Medulla oblongata (tissue), 1 donor: Measurements from ENCODE around the gene FTO.

Source experiments
- DNase-seq: peaks from one replicate; pipeline ENCODE4 v3.0.0-alpha.2; 2015; ENCODE audit errors: extremely low spot score

FTO gene

DNA sequence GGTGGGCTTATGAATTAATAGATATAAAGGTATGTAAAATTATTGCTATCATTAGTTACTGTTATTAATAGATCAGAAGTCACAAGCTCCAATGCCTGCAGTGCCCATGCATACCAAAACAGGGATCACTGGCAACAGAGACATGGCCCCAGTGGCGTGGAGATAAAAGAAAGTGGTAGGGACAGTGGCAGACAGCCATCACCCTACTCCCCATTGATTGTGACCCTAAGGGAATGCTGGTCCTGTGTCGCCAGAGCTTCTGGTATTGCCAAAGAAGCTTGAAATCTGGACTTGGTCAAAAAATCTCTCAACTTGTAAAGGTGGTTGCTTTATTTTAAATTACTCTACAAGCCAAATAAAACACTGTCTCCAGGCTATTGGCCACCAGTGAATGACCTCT, 303.5 kb downstream of the FTO start:
- no peak for DNase-seq

DNA sequence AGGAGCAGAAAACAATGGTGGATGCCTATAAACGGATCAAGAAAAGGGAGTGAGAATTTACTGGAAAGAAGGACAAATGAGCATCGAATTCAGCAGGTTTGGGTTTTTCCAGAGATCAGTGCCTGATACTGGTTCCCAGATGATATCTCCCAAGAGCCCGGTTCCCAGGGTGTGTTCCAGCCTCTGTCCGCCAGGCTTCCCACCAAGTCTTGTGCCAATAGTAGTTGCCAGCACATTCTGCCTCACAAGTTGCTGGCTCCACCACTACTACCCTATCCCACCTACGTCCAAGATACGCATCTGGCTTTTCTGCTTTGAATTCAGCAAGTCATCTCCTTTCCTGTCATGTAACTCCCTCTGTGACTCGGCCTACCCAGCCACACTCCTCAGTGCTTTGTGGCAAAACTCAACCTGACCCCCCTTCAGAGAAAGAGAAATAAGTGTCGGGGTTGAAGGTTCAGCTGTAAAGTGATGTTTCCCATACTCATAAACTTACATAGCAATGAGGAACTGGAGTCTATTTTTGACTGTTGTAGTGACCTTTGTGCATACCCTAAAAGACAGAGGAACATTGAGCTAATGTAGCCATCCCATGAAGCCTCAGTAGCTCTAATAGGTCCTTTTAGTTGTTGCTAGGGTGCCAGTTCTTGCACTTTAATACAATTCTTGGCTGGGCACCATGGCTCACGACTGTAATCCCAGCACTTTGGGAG, 305.7 kb downstream of the FTO start:
- DNase-seq: no peak

DNA sequence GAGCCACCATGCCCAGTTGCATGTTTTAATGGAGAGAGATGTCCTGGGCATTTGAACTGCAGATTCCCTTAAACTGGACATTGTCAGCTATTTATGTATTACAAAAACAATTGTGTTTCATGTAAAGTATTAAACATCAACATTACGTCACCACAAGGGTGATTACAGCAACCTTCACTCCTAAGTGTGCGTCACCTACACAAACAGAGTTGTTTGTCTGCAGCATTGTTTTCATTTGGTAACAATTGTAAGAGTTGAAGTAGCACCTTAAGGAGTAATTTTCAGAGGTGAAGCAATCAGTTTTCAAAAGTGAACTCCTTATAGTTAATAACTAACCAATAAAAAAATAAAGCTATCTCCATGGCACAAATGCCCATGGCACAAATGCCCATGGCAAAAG, 311.2 kb downstream of the FTO start:
- DNase-seq: no peak

DNA sequence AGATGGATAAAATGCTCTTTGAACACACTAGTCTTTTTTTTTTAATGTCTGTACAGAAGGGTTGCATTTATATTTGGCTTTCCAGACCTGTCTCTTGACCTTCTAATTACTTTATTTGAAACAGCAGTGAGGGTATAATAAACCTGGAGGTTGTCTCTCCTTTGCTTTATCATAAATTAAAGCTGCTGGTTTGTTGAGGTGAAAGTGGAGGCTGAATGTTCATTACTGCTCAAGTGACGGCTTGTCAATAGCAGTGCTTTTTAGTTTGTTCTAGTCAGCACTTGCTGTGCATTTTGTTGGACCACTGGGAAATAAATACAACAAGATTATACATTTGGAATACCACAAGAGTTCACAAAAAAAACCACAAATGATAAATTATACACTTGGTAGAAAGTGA, 318.4 kb downstream of the FTO start:
- DNase-seq: no peak

DNA sequence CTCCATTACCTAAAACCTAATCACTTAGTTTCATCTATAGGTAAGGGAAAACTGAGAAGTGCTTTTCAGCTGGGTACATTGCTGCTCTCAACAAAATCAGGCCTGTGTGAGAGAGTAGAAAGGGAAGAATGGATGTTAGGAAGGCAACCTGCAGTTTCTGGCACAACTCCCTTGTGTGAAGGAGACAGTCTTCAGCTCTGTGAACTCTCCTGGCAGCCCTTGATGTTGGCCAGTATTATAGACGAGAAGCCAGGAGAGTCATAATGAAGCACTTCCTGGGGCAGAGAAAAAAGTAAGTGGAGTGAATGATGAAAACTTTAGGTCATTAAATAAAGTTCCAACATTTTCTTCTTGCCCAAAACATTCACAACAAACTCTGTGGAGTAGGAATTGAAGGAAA, 322.5 kb downstream of the FTO start:
- peak; percentile 74 for DNase-seq

DNA sequence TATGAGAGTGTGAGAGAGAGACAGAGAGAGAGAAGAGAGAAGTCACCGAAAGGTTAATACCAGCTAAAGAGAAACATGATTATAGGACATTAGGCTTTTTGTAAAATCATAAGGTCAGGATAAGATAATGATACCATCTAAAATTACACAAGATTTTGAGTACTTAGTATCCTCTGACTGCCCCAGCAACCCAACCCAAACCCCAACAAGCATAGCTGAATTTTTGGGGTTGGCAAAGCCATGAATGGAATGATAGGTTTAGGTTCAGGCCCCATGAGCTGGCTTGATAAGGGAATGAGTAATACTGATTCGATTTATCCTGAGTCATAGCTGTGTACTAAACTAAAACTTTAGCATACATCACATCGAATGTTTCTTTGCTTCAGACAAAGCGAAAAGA, 323.1 kb downstream of the FTO start:
- no peak for DNase-seq

DNA sequence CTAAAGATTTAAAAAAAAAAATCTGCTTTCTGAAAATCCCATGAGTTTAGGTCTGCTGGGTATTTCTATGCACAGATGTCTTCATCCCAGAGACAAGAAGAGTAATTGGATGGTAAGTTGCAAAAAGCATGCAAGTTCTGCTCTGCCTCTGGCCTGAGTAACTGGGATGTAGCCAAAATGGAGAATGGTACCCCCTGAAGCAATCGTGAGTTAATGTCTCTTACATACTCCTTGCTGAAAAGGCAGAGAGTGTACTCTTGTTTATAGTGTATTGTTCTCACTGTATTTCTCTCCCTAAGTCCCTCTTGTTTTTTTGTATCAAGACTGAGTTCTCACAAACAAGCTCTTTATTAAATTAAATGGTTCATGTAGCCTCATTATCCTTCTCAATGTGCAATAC, 323.6 kb downstream of the FTO start:
- no peak for DNase-seq

DNA sequence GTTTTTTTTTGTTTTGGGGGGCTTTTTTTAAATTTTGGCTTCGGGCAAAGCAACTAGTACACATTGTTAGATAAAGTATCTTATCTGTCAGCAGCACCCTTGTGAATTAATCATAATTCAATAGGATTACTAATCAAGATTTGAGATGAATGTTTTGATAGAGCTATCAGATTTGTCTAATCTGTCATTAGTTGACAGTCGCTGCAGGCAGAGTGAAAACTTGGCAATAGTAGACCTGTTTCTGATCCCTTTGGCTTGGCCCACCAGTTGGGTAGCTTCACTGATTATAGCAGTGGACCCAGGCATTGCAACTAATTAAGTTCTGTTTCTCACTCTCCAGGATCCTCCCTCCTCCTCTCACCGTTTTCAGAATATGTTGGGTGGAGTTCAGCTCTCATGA, 324.0 kb downstream of the FTO start:
- DNase-seq: no peak

DNA sequence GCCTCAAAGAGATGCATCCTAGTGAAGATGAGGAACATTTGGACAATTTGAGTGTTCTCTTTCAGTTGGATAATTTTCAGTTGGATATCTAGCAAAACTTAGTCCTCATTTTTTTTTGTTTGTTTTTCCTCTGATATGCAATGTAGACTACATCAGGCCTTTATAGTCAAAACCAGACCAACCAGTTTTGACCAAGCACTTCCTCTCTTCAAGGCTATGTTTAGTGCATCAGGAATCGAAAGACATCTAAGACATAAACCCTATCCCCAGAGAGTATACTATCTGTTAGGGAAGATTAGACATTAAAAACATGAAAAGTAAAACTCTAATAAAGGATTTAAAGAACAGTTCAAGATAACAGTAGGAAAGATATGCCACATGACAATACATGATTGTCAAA, 326.5 kb downstream of the FTO start:
- no peak for DNase-seq

DNA sequence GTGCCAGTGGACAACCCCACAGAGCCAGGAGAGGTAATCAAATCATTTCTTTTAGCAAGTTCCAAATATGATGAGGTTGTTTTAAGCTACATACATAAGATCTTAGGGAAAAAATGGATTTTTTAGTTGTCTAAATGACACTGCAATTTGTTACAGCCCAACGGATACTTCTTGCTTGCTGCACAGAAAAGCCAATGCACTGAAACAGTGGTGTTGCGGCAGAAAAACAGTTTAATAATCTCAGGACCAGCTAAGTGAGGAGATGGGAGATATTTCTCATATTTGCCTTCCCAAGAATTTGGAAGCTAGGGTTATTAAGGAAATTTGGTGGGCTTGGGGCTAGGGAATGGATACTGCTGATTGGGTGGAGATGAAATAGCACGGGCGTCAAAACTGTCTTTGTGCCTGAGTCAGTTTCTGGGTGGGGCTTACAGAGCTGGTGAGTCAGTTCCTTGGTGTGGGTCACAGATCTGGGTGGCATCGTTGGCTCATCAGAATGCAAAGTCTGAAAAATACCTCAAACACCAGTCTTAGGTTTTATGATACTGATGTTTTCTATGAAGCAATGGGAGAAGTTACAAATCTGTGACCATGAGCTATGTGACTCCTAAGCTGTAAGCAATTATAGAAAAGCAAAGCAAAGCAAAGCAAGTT, 327.3 kb downstream of the FTO start:
- no peak for DNase-seq

DNA sequence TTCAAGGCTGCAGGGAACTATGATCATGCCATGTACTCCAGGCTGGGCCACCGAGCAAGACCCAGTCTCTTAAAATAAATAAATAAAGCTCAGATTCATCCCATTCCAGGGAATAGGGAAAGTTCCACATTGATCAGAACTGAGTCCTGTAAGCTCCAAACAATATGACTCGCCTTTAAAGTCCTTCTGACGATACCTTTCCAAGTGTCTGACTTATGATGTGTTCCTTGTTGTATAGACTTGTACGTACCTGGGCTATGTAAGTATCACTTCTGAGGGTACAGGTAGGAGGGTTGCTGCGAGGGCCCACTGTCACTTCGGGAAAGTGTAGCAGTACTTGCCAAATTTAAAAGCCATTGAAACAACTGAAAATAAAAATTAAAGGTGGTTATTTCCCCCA, 329.8 kb downstream of the FTO start:
- DNase-seq: no peak

DNA sequence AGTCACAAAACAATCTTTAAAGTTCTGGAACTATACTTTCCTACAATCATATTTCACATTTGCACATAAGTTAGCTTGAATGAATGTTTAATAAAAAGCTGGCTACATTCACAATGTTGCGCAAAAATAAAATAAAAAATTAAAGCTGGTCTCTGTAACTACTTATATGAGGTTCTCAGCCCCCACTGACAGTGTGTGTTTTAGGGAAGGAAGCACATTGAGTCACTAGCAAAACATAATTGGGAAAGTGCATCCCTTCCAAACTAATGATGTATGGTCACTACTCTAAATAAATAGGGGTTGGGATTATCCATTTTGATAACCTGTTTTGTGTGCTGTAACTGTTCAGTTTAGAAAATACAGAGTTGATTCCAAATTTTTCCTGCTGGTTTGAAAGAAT, 330.7 kb downstream of the FTO start:
- no peak for DNase-seq

DNA sequence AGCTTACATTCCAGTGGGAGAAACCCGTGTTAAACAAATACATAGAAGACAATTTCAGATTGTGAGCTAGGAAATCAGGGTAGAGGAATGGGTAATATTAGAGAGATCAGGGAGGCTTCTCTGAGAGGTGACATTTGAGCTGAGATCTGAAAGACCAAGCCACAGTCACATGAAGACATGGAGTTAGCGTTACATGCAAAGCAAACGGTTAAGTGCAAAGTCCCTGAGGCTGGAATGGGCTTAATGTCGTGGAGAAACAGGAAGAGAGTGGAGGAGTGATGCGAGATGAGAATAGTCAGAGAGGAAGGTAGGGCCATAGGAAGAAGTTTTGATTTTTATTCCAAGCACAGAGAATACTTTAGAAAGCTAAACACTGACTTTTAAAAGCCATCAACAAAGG, 336.5 kb downstream of the FTO start:
- no peak for DNase-seq

DNA sequence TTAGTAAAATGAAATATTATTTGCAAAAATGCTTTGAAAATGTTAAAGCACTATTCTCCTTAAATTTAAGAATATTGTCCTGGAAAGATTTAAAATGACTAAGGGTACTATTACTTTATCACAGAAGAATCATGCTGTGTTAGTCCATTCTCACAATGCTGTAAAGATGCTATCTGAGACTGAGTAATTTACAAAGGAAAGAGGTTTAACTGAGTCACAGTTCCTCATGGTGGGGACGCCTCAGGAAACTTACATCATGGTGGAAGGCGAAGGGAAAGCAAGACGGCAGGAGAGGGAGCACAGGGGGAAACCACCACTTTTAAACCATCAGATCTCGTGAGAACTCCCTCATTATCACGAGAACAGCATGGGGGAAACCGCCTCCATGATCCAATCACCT, 337.0 kb downstream of the FTO start:
- no peak for DNase-seq

DNA sequence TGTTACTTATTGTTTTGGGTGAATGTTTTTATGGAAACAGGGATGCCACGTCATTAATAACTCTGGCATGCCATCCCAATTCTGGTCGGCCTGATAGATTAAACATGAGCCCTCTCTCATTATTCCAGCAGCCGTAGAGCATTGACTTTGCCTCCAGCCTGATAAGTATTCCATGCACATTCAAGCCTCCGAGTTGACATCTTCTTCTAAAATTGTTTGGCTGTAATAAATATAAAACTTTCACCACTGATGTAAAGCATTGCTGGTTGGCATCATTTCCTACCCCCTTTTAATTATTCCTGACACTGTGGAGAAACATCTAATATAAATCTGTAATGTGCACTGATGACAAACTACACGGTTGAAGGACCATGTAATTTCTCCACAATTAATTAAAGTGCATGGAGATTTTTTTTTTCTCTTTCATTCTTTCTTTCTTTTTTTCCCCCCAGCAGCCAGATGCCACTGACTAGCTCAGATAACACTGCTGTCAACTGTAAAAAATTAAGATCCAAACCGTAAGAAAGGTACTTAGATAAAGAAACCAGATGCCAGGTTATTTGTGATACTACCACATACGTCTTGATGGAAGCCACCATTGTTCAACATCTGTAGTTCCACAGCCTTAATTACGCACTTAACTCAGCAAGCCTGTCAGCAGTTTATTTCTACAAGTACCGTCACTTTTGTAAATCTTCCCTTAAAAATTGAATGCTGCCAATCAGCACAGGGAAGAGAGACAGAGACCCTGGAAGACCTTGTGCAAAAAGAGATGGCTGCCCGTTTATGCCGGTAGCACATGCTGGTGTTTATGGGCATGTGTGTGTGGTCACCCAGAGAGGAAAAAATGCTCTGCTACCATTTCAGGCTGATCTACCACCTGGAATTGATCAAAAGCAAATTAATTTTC, 344.9 kb downstream of the FTO start:
- DNase-seq: no peak

DNA sequence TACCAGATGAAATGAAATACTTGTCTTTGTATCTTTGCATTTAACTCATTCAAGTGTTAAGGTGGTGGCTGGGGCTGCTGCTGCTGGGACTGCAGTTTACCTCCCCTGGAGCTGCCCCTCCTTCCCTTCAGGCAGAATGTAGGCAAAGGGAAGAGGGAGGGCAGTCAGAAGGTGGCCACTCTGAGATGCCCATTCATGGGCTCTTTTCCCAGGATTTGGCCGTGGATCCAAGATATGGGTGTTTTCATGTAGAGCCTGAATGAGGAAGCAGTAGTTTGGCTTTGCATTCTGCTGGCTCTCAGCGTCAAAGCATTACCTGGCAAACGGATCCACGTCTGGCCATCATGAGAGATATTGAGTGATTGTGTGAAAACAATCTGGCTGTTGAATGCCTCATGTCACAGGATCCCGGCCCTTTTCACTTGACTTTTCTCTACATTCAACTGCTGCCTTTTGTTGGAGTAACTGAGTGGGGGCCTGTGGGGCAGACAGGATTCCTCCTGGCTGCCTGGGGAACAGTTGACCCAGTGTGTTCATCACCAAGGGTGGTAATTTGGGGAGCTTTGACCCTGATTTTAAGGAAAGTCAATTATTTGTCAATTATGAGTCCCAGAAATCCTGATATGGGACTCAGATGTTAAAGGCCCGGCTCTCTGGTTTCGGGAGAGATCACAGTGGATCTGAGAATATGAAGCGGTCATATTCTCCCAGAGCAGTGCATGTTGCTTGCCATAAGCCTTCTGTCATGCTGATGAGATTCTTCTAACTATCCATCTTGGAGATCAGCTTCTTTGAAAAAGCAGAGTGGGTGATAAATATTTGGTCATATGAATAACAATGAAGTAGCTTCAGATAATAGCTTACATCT, 345.9 kb downstream of the FTO start:
- DNase-seq: peak; percentile 23

DNA sequence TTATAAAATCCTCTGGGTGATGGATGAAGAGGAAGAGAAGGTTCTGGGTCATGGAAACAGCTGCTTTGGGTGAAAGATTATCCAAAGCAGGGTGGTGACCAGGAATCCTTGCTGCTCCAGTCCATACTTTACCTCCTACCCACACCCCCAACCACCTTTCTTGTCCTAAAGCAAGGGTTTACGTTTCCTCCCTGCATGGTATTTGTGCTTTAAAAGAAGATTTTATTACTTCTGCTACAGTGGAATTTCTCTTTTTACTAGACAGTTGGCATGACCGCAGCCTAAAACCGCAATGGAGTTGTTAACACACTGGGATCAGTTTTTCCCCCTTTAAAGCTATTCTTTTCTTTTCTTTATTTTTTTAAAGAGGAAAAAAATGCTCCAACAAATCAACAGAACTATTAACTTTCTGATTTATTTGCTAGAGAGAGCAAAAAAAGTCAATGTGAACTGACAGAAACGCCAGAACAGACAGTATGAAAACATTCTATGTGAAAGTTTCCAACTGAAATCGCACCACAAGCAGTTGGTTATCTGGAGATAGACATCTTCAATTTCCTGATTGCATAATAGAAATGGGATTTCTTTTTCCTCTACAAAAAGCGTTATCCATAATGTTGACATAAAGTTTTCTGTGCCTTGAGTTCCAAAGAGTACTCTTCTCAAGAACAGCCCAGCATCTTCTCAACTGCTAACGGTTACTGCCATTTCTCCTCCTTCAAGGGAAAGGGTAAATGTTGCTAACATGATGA, 346.7 kb downstream of the FTO start:
- DNase-seq: no peak

DNA sequence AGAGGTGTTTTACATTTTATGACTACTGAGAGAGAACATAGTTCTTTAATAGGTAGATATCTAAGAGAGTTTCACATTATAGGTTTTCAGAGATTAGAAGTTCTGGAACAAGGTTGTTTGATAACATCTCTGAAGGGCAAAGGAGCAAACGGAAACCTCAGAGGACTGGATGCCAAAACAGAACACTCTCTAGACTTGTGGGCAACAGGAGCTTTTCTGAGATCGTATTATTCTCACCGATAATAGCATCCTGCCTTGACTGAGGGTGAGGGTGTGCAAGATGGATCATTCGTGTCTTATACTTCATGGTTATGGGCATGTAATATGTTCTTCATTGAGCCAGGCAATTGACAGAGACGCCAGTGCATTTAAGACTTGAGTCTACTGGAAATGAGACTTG, 347.9 kb downstream of the FTO start:
- no peak for DNase-seq

DNA sequence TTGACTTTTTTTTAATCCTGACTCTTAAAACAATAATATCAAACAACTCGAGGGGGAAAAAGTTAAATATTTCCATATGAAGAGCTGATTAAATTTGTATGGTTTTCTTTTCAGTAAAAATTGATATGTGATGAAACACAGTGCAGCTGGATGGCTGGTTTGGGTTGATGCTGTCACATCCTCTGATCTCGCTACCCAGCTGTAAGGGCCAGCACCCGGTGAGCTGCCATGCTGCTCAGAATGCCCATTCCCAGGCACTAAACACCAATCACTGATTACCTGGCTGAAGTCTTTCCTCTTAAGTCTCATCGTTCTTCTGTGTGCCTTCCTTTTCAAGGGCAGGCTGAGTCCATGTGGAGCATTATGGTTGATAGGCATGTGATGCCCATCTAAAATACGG, 348.3 kb downstream of the FTO start:
- DNase-seq: no peak

DNA sequence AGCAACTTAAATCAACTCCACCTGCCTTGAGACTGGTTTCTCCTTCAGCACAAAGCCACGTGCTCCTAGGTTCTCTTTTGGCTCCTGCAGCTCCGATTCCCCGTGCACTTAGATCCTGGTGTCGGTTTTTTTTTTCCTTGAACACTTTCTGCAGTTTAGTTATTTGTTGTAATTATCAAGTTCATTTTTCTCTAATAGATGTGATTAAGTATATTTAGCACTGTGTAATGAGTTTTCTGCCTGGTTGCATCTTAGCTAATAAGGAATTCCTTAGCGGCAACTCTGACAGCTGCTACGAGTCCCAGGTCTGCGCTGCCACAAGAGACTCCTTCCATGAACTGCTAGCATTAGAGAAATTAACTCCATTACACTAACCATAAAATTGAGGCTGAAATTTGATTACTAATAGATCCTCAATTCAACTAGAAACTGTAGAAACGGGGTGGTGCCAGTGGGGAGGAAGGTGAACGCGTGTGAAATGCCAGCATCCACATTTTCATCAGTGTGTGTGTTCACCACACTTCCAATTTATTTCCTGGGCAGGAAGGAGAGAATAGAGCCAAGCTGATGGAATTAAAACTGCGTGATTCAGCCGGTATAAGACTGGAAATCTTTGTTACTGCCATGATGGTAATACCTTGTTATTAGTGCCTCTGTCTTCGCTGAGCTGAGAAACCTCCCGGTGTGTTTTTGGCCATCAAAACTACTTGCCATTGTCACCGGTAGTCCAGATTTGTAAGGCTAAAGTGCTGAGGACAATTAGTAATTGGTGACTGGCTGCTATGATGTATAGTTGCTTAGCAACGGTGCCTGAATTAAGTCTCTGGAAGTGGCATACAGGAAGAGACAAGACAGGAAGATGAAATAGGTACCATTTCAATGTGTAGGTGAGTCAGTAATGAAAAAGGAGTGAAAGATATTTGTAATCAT, 350.2 kb downstream of the FTO start:
- no peak for DNase-seq
